ENCODE data around the gene PPFIA3.
"Not testable (repeated sequence)": the region's sequence is repeated elsewhere in the genome, so short reads cannot be mapped to it uniquely, and the experiment has no call there.

PPFIA3 gene

GRCh38 chr19:49126575-49126974 lies 7.2 kb downstream of the PPFIA3 start:
- no peak for DNase-seq

GRCh38 chr19:49127225-49127624 lies 7.9 kb downstream of the PPFIA3 start:
- not testable (repeated sequence) for DNase-seq

GRCh38 chr19:49127674-49128544 lies 8.6 kb downstream of the PPFIA3 start:
- DNase-seq: peak; percentile 93

- DNase-seq: no peak
Observed at GRCh38 chr19:49128545-49129237, 9.3 kb downstream of the PPFIA3 start.

GRCh38 chr19:49129238-49129583 lies 9.9 kb downstream of the PPFIA3 start:
- DNase-seq: no peak

- no peak for DNase-seq
Observed at GRCh38 chr19:49130325-49130724, 11.0 kb downstream of the PPFIA3 start.

GRCh38 chr19:49132974-49133609 lies 13.7 kb downstream of the PPFIA3 start:
- DNase-seq: peak; percentile 36

- peak; percentile 49 for DNase-seq
Observed at GRCh38 chr19:49133621-49134454, 14.5 kb downstream of the PPFIA3 start.

GRCh38 chr19:49135686-49136085 lies 16.3 kb downstream of the PPFIA3 start:
- no peak for DNase-seq

GRCh38 chr19:49136771-49137171 lies 17.4 kb downstream of the PPFIA3 start:
- DNase-seq: no peak

- no peak for DNase-seq
Observed at GRCh38 chr19:49140951-49141350, 21.6 kb downstream of the PPFIA3 start.

GRCh38 chr19:49141352-49141751 lies 22.0 kb downstream of the PPFIA3 start:
- no peak for DNase-seq

GRCh38 chr19:49142866-49143335 lies 23.6 kb downstream of the PPFIA3 start:
- peak; percentile 60 for DNase-seq

GRCh38 chr19:49145573-49146407 lies 26.4 kb downstream of the PPFIA3 start:
- DNase-seq: peak; percentile 80

GRCh38 chr19:49146408-49146770 lies 27.0 kb downstream of the PPFIA3 start:
- DNase-seq: not testable (repeated sequence)

- DNase-seq: no peak
Observed at GRCh38 chr19:49148044-49148682, 28.8 kb downstream of the PPFIA3 start.

- peak; percentile 77 for DNase-seq
Observed at GRCh38 chr19:49148784-49149651, 29.7 kb downstream of the PPFIA3 start.

GRCh38 chr19:49149652-49150105 lies 30.3 kb downstream of the PPFIA3 start:
- no peak for DNase-seq

GRCh38 chr19:49150106-49150943 lies 31.0 kb downstream of the PPFIA3 start:
- peak; percentile 41 for DNase-seq
